Epithelial cell of esophagus (primary cell): ENCODE measurements around the gene HINT1.
"Not testable (repeated sequence)": the region's sequence is repeated elsewhere in the genome, so short reads cannot be mapped to it uniquely, and the experiment has no call there.

Source experiments
- DNase-seq: peaks from one replicate; pipeline ENCODE4 v3.0.0; 2010; ENCODE audit warnings: low read depth
- H3K4me3 ChIP-seq: 2 replicates; pipeline ENCODE4 v1.5.1; 2011; ENCODE audit warnings: mild to moderate bottlenecking, low read length, control low read depth
- TF ChIP-seq, protein P1 (sequence below): IDR thresholded peaks from 2 replicates; pipeline ENCODE4 v1.5.1; 2011; ENCODE audit warnings: low read depth, mild to moderate bottlenecking, low read length, control low read depth, inconsistent platforms; ENCODE audit not compliant: insufficient read depth; ENCODE audit errors: missing control alignments

Gene HINT1

DNA sequence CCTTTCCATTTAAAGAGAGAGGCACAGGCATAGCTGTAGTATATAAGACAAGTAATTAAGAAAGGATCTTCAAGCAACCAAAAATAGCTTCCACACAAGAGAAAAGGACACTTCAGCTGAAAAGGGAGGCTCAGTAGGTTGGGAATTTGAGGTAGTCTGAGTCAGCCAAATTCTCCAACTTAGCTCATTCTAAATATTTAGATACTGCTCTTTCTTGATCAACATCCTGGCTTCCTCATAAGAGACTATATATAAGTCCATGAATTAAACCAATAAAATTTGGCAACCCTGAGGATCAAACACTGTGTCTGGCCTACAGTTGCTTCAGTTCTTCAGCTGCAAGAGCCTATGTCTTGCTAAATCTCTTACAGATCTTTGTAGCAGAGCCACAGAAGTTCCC is 17.8 kb downstream of the HINT1 start:
- no peak overlapping the region for H3K4me3 ChIP-seq
- DNase-seq, result no peak
- TF ChIP-seq, protein P1, sequence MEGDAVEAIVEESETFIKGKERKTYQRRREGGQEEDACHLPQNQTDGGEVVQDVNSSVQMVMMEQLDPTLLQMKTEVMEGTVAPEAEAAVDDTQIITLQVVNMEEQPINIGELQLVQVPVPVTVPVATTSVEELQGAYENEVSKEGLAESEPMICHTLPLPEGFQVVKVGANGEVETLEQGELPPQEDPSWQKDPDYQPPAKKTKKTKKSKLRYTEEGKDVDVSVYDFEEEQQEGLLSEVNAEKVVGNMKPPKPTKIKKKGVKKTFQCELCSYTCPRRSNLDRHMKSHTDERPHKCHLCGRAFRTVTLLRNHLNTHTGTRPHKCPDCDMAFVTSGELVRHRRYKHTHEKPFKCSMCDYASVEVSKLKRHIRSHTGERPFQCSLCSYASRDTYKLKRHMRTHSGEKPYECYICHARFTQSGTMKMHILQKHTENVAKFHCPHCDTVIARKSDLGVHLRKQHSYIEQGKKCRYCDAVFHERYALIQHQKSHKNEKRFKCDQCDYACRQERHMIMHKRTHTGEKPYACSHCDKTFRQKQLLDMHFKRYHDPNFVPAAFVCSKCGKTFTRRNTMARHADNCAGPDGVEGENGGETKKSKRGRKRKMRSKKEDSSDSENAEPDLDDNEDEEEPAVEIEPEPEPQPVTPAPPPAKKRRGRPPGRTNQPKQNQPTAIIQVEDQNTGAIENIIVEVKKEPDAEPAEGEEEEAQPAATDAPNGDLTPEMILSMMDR, result no peak

DNA sequence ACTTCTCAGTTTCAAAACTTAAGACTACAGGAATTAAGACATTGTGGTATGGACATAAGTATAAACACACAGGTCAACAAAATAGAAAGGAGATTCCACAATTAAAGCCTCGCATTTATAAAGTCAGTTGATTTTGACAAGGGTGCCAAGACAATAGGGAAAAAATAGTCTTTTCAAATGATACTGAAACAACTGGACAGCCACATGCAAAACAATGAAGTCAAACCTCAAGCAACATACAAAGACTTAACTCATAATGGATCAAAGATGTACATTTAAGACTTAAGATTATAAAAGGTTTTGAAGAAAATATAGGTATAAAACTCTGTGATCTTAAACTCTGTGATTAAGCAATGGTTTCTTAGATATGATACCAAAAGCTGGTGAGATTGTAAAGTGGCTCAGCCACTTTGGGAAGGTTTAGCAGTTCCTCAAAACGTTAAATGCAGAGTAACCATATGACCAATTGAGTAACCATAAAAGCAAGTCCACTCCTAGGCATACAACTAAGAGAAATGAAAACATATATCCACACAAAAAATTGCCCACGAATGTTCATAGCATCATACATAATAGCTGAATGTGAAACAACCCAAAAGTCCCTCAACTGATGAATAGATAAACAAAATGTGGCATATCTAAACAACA is 22.0 kb downstream of the HINT1 start:
- DNase-seq, result no peak
- TF ChIP-seq, protein P1, result no peak
- H3K4me3 ChIP-seq, result no peak overlapping the region

DNA sequence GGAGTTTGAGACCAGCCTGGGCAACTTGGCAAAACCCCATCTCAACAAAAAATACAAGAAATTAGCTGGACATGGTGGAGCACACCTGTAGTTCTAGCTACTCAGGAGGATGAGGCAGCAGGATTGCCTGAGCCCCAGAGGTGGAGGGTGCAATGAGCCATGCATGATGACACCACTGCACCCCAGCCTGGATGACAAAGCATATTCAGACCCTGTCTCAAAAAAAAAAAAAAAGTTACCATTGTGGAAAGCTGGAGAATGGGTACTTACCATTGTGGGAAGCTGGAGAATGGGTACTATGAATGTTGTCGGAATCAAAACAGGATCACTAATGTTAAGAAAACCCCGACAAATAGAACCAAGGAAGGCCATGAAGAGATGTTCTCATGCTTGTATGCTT is 25.7 kb downstream of the HINT1 start:
- H3K4me3 ChIP-seq, result no peak overlapping the region
- TF ChIP-seq, protein P1, result no peak
- no peak for DNase-seq

DNA sequence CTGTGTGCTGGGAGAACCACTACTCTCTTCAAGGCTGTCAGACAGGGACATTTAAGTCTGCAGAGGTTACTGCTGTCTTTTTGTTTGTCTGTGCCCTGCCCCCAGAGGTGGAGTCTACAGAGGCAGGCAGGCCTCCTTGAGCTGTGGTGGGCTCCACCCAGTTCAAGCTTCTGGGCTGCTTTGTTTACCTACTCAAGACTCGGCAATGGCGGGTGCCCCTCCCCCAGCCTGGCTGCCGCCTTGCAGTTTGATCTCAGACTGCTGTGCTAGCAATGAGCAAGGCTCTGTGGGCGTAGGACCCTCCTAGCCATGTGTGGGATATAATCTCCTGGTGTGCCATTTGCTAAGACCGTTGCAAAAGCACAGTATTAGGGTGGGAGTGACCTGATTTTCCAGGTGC is 26.6 kb downstream of the HINT1 start:
- DNase-seq, H3K4me3 ChIP-seq: not testable (repeated sequence)

DNA sequence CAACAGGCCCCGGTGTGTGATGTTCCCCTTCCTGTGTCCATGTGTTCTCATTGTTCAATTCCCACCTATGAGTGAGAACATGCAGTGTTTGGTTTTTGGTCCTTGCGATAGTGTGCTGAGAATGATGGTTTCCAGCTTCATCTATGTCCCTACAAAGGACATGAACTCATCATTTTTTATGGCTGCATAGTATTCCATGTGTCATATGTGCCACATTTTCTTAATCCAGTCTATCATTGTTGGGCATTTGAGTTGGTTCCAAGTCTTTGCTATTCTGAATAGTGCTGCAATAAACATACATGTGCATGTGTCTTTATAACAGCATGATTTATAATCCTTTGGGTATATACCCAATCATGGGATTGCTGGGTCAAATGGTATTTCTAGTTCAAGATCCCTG is 32.0 kb downstream of the HINT1 start:
- not testable (repeated sequence) for DNase-seq, H3K4me3 ChIP-seq

DNA sequence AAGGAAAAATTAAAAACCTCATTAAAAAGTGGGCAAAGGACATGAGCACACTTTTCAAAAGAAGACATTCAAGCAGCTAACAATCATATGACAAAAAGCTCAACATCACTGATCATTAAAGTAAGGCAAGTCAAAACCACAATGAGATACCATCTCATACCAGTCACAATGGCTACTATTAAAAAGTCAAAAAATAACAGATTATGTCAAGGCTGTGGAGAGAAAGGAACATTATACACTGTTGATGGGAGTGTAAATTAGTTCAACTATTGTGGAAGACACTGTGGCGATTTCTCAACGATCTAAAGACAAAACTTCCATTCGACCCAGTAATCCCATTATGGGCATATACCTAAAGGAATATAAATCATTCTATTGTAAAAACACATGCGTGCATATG is 35.8 kb downstream of the HINT1 start:
- TF ChIP-seq, protein P1, result no peak
- no peak for DNase-seq

DNA sequence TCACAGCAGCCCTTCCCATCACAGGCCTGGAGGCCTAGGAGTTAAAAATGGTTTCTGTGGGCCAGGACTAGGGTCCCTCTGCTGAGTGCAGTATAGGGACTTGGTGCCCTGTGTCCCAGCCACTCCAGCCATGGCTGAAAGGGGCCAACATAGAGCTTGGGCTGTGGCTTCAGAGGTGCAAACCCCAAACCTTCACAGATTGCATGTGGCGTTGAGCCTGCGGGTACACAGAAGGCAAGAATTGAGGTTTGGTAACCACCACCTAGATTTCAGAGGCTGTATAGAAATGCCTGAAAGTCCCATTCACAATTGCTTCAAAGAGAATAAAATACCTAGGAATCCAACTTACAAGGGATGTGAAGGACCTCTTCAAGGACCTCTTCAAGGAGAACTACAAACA is 37.8 kb downstream of the HINT1 start:
- H3K4me3 ChIP-seq, DNase-seq: not testable (repeated sequence)

More for the DNA sequence above, 35.8 kb downstream of the HINT1 start:
- H3K4me3 ChIP-seq, result no peak overlapping the region

DNA sequence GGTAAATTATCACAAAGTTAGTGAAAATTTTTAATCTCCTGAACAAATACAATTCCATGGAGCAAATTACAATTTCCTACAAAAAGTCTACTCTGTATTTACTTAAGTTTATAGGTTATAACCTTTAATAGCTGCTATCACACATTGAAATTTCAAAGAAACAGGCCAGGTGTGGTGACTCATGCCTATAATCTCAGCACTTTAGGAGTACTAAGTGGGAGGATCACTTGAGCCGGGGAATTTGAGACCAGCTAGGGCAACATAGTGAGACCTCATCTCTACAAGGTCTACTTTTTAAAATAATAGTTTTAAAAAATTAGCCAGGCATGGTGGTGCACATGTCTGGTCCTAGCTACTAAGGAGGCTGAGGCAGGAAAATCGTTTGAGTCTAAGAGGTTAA is 50.3 kb downstream of the HINT1 start:
- DNase-seq, result peak; percentile 27
- TF ChIP-seq, protein P1, result no peak
- no peak overlapping the region for H3K4me3 ChIP-seq

DNA sequence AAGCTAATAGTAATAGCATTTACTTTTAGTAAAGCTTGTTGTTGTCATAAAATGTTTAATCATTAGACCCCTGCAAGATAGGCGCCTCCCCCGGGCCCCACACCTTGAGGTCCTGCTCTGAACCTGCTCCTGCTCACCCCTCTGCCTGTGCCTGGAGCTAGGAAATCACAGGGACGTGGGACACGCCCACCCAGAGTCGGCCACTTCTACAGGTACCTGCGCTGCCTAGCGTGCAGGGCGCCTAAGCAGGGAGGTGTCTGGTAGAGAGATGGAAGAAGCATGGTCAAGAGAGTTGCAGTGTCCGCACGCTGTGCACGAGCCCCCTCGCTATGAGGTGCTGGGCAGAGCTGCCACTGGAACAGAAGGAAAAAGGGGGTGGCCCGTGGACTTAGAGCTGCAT is 52.6 kb downstream of the HINT1 start:
- no peak overlapping the region for H3K4me3 ChIP-seq
- TF ChIP-seq, protein P1, result no peak
- no peak for DNase-seq
